Psoas muscle (tissue), 8 donors: ENCODE results near the gene ZAP70. TPM values are rescaled to one million over a fixed set of nuclear protein-coding genes. Genes with fewer than 3 reads are reported as not detected.

Source experiments
- ATAC-seq, 4 donors: fragments of 200-7000 bp; cut with Tn5 transposase; one replicate each; pipeline ENCODE4 v1.9.1; 2020; ENCODE audit warnings: moderate library complexity in 3 of 4, mild to moderate bottlenecking in 2 of 4
- DNase-seq, 2 donors: peaks; one replicate each; pipeline ENCODE4 v3.0.0-alpha.2; 2020
- H3K27ac ChIP-seq: fragments of 200-600 bp; one replicate; pipeline ENCODE4 v1.8.0; 2022
- H3K27me3 ChIP-seq, 3 donors: fragments of 200-600 bp in 1 of 3; one replicate each; pipeline versions ENCODE4 v1.6.1 to v1.8.0; 2013 to 2022; ENCODE audit warnings: low read length in 2 of 3, mild to moderate bottlenecking in 2 of 3, moderate library complexity in 1 of 3; ENCODE audit not compliant: insufficient read depth in 3 of 3
- H3K36me3 ChIP-seq, 2 donors: fragments of 200-600 bp in 1 of 2; one replicate each; pipeline versions ENCODE4 v1.6.1 to v1.8.0; 2013 to 2022; ENCODE audit warnings: low read depth in 1 of 2, mild to moderate bottlenecking in 1 of 2, moderate library complexity in 1 of 2; ENCODE audit not compliant: insufficient read depth in 1 of 2
- H3K4me1 ChIP-seq: fragments of 200-600 bp; one replicate; pipeline ENCODE4 v1.8.0; 2022
- H3K4me3 ChIP-seq: fragments of 200-600 bp; one replicate; pipeline ENCODE4 v1.8.0; 2022; ENCODE audit warnings: mild to moderate bottlenecking
- H3K9me3 ChIP-seq: fragments of 200-600 bp; one replicate; pipeline ENCODE4 v1.8.0; 2022
- WGBS, 3 donors: extraction: QIAGEN DNeasy Blood & Tissue Kit; methylation state at CpG; one replicate each; pipeline versions ENCODE4 v1.1.6 to v1.1.7; 2013; 5-methylcytosine and 5-hydroxymethylcytosine counted together
- intact Hi-C, 2 donors: fragments of 100-400 bp; cut with DNase I; formaldehyde crosslinking; loops; one replicate each; pipeline versions ENCODE4 v1.11.0 to v1.14.2; 2022
- polyA plus RNA-seq, 3 donors: library from polyadenylated mRNA; stranded (reverse); fragments of 200-250 nt; gene quantifications; one replicate each; pipeline ENCODE4 v1.2.3, GENCODE V29; 2013
- total RNA-seq, 4 donors: library from RNA; stranded (reverse); fragmentation: NEBNext Ultra II Directional in 2 of 4; extraction: Animal tissue kit (Norgen Biotek cat#: 25700) in 2 of 4; gene quantifications; one replicate each; pipeline versions ENCODE4 v1.2.1 to v1.2.4, GENCODE V29; 2021 to 2023
- TF ChIP-seq, protein P1 (sequence below): fragments of 200-600 bp; IDR thresholded peaks from one replicate; pipeline ENCODE4 v1.8.0; 2022; ENCODE audit warnings: antibody characterized with exemption
- donor health status: healthy with polysubstance abuse.
- donor health status: DM: no; HTN: no; CAD: no; lungs with moderate emphysema.
- donor health status: Bipolar disorder and iron deficiency.
- donor health status: healthy.
- donor health status: DM: yes; HTN: yes; CAD: no.
- donor health status: DM: no; HTN: no; CAD: no.
- donor health status: DM: no; HTN: no; CAD: no.
- donor health status: DM: yes; HTN: yes; CAD: no.

Gene ZAP70
- total and polyA plus RNA-seq, 7 donors: 0.40 to 1.2 (median 0.74) TPM

DNA sequence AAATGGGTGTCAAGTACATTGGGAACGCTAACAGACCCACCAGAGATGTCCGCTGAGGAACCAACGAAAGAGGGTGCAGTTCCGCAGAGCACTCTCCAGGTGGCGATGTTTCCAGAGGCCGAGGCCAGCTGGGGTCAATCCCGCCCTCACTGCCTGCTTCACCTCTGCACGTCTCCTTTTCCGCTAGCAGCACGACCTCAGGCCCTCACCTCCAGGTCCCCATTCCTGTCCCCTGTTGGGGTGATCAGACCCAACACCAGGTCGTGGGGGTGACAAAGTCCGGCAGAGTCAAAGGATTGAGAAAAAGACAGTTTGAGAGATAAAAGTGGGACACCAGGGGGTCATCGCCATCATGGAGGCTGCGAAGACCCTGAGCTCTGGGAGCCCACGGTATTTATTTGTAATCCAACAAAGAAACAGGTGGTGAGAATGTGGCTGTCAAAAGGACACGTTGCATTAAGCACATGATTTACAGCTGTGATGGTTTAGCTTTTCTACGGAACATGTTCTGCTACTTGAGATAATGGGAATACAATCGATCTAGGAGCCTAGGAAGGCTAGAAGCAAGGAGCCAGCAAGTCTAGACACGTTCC lies 27.3 kb downstream of the ZAP70 start:
- no peak overlapping the region for H3K27ac ChIP-seq
- no peak overlapping the region for H3K4me3 ChIP-seq
- H3K36me3 ChIP-seq: peaks cover 0 to 4% of the 10 kb centered on the region in 2 donors
- DNase-seq (no peak), ATAC-seq (peak; percentile 32 to 79 (median 70))
- TF ChIP-seq, protein P1, sequence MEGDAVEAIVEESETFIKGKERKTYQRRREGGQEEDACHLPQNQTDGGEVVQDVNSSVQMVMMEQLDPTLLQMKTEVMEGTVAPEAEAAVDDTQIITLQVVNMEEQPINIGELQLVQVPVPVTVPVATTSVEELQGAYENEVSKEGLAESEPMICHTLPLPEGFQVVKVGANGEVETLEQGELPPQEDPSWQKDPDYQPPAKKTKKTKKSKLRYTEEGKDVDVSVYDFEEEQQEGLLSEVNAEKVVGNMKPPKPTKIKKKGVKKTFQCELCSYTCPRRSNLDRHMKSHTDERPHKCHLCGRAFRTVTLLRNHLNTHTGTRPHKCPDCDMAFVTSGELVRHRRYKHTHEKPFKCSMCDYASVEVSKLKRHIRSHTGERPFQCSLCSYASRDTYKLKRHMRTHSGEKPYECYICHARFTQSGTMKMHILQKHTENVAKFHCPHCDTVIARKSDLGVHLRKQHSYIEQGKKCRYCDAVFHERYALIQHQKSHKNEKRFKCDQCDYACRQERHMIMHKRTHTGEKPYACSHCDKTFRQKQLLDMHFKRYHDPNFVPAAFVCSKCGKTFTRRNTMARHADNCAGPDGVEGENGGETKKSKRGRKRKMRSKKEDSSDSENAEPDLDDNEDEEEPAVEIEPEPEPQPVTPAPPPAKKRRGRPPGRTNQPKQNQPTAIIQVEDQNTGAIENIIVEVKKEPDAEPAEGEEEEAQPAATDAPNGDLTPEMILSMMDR: peak; percentile 57
- WGBS, 3 donors: 34 to 40% (median 38%) methylated on average over 19 of the region's 19 CpGs
- H3K9me3 ChIP-seq: no peaks in the 10 kb centered on the region
- H3K27me3 ChIP-seq: no peaks in the 10 kb centered on the region
- H3K4me1 ChIP-seq: no peaks in the 10 kb centered on the region
- intact Hi-C loops: no loop called here

DNA sequence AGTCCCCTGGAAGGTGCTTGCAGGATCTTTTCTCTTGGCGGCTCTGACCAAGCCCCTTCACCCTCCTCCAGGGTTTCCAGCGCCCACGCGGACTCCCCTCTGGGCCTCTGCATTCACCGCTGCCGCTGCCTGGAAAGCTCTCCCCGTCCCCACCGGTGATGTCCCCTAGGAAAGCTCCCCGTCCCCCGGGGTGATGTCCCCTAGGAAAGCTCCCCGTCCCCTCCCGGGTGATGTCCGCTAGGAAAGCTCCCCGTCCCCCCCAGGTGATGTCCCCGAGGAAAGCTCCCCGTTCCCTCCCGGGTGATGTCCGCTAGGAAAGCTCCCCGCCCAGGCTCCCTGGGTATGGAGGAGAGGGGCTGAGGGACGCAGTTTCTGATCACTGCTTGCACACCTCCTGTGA lies 27.9 kb downstream of the ZAP70 start:
- TF ChIP-seq, protein P1: no peak
- ATAC-seq: no peak
- Histone ChIP-seq H3K9me3 (no peaks in the 10 kb centered on the region), H3K4me3 (no peak overlapping the region), H3K27me3 (no peaks in the 10 kb centered on the region), H3K4me1 (no peaks in the 10 kb centered on the region), H3K36me3 (peaks cover 0 to 6% of the 10 kb centered on the region in 2 donors), H3K27ac (no peak overlapping the region)
- WGBS, 3 donors: 78 to 82% (median 79%) methylated on average over 20 of the region's 20 CpGs
- DNase-seq: no peak
- intact Hi-C loops: no loop called here

DNA sequence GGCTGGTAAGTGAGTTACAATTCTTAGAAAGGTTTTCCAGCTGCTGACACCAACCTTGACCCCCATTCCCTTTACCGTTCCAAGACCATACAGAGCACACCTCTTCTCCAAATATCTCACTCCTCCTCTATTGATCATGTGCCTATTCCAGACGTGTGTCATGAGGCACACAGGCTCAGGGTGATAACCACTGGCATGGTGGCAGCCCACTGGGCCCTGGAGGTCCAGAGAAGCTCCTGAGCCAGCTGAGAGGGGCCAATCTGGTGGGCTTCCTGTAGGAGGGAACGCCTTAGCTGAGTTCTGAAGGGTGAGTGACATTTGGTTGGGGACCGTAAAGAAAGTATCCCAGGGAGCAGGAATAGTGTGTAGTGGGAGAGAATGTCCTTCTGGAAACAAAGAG lies 28.3 kb downstream of the ZAP70 start:
- H3K9me3 ChIP-seq: no peaks in the 10 kb centered on the region
- H3K4me3 ChIP-seq: no peak overlapping the region
- TF ChIP-seq, protein P1: no peak
- no peaks in the 10 kb centered on the region for H3K4me1 ChIP-seq
- H3K27ac ChIP-seq: no peak overlapping the region
- H3K27me3 ChIP-seq: no peaks in the 10 kb centered on the region
- intact Hi-C loops: no loop called here
- peaks cover 0 to 6% of the 10 kb centered on the region in 2 donors for H3K36me3 ChIP-seq
- DNase-seq (no peak), ATAC-seq (no peak)
- 71 to 72% (median 72%) methylated on average over 4 of the region's 4 CpGs for WGBS, 3 donors

DNA sequence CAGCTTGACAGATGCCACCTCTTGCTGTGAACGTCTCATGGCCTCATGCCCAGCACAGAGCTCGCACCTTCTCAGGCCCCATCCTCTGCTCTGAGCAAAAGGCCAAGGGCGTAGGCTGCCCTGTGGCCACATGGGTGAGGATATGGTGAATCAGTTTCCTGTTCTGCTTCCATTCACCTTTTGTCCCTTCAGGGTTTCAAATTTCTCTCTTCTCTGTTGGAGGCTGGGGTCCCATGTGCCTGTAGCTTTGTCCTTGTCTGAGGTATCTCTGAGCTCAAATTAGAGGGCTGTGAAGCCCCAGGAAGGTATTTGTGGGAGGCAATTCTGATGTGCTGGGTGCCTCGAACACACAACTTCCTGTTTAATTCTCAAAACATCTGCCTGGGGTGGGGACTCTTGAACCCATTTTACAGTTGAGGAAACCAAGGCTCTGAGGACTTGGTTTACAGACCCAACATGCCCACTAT lies 29.0 kb downstream of the ZAP70 start:
- Histone ChIP-seq H3K36me3 (peaks cover 0 to 6% of the 10 kb centered on the region in 2 donors), H3K4me1 (no peaks in the 10 kb centered on the region), H3K27me3 (no peaks in the 10 kb centered on the region), H3K9me3 (no peaks in the 10 kb centered on the region), H3K27ac (no peak overlapping the region), H3K4me3 (no peak overlapping the region)
- DNase-seq (no peak), ATAC-seq (no peak)
- TF ChIP-seq, protein P1: no peak
- WGBS, 3 donors: 55 to 67% (median 58%) methylated on average over 4 of the region's 4 CpGs
- intact Hi-C loops: no loop called here

DNA sequence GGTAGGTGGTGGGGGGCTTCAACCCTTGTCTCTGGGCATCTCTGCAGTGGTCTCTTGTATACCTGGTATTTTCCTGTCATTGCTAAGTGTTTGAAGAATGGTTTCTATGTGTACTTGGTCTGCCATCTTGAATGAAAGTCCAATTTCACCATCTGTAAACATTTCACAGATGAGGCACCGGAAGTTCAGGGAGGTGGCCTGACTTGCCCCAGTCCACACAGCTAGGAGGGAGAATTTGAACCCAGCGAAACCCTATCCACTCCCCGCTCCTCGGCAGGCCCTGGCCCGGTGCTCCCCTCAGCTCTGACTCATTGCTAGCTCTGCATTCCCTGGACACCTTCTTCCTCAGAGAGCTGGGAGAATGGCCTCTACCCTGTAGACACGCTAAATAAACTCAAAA lies 30.5 kb downstream of the ZAP70 start:
- no peak for DNase-seq
- TF ChIP-seq, protein P1: no peak

More for the DNA sequence above, 30.5 kb downstream of the ZAP70 start:
- Histone ChIP-seq H3K36me3 (peaks cover 0 to 6% of the 10 kb centered on the region in 2 donors), H3K27me3 (no peaks in the 10 kb centered on the region), H3K4me3 (no peak overlapping the region), H3K9me3 (no peaks in the 10 kb centered on the region), H3K27ac (no peak overlapping the region), H3K4me1 (no peaks in the 10 kb centered on the region)
- 68 to 82% (median 72%) methylated on average over 6 of the region's 6 CpGs for WGBS, 3 donors
- no peak for ATAC-seq
- intact Hi-C loops: no loop called here
